Fibroblast of villous mesenchyme (primary cell): ENCODE data around the gene PRSS23. TPM values are rescaled to one million over a fixed set of nuclear protein-coding genes. Genes with fewer than 3 reads are reported as not detected.

Experiments
- DNase-seq: peaks from one replicate; pipeline ENCODE4 v3.0.0-alpha.2; 2010; ENCODE audit warnings: low read depth
- H3K4me3 ChIP-seq: 2 replicates; pipeline ENCODE4 v1.5.1; 2011; ENCODE audit warnings: low read depth, mild to moderate bottlenecking, low read length
- total RNA-seq: library from RNA; depleted of rRNA; stranded (reverse); fragments of >200 nt; gene quantifications from 2 replicates; pipeline ENCODE4 v1.2.3, GENCODE V29; 2012
- TF ChIP-seq, protein P1 (sequence below): IDR thresholded peaks from 2 replicates; pipeline ENCODE4 v1.5.1; 2012; ENCODE audit warnings: low read depth, mild to moderate bottlenecking, low read length; ENCODE audit not compliant: insufficient read depth

The PRSS23 gene, protein sequence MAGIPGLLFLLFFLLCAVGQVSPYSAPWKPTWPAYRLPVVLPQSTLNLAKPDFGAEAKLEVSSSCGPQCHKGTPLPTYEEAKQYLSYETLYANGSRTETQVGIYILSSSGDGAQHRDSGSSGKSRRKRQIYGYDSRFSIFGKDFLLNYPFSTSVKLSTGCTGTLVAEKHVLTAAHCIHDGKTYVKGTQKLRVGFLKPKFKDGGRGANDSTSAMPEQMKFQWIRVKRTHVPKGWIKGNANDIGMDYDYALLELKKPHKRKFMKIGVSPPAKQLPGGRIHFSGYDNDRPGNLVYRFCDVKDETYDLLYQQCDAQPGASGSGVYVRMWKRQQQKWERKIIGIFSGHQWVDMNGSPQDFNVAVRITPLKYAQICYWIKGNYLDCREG
- total RNA-seq: 131 and 136 TPM in 2 replicates

DNA sequence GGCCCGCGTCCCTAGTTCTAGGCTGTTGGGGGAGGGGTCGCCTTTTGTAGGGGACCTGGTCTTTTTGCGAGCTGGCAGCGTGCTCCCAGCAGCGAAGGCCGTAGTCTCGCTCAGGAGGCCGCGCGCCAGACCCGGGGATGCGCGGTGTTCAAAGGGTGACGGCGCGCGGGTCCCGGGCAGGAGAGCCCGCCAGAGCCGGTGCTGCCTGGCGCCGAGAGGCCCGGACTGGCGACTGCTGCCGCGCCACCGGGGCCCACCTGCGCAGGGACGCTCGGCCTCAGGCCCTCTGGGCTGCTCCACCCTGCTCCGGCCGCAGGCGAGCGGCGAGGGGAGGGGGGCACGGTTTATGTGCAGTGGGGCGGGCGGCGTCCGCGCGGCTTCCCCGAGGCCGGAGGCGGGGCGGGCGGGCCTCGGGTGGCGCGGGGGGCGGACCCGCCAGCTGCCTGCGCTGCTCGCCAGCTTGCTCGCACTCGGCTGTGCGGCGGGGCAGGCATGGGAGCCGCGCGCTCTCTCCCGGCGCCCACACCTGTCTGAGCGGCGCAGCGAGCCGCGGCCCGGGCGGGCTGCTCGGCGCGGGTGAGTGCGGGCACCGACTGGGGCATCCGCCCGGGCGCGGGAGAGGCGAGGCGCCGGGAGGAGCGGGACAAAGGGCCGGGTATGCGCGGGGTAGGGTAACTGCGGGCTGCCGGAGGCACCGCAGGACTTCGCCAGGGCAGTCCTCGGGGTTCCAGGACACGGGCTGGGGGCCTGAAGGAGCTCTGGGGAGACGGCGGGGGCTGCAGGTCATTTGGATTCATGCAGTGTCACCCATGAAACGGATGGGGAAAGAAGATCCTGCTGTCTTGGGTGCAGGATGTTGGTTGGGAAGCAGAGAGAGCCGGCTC, at the start of gene PRSS23:
Gene PRSS23, plus strand, starts transcription at position 467 of the 884 bp plus-strand sequence. CDS start 7,102 bp downstream, outside the sequence.
- DNase-seq: peak; percentile 57
- peak within 1 kb of the TSS; percentile 73 for H3K4me3 ChIP-seq
- TF ChIP-seq, protein P1, sequence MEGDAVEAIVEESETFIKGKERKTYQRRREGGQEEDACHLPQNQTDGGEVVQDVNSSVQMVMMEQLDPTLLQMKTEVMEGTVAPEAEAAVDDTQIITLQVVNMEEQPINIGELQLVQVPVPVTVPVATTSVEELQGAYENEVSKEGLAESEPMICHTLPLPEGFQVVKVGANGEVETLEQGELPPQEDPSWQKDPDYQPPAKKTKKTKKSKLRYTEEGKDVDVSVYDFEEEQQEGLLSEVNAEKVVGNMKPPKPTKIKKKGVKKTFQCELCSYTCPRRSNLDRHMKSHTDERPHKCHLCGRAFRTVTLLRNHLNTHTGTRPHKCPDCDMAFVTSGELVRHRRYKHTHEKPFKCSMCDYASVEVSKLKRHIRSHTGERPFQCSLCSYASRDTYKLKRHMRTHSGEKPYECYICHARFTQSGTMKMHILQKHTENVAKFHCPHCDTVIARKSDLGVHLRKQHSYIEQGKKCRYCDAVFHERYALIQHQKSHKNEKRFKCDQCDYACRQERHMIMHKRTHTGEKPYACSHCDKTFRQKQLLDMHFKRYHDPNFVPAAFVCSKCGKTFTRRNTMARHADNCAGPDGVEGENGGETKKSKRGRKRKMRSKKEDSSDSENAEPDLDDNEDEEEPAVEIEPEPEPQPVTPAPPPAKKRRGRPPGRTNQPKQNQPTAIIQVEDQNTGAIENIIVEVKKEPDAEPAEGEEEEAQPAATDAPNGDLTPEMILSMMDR: no peak

DNA sequence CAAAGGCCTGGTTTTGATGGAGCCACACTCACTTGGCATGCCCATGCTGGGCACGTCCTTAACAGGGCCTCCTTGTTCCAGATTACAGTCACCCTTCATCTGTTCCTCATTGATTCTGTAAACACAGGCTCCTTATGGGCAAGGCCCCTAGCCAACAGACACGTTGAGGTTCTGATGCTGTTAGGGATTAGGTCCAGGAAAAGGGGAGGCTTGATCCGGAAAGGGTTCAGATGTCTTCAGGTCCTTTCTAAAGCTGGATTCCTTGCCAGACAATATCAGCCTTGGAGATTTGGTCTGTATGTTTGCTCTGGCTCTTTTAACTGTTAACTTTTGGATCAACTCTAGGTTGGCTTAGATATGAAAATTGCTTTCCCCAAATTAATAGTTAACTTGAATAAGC, 46.9 kb upstream of the PRSS23 start:
- TF ChIP-seq, protein P1: no peak
- no peak for DNase-seq
- no peak overlapping the region for H3K4me3 ChIP-seq

DNA sequence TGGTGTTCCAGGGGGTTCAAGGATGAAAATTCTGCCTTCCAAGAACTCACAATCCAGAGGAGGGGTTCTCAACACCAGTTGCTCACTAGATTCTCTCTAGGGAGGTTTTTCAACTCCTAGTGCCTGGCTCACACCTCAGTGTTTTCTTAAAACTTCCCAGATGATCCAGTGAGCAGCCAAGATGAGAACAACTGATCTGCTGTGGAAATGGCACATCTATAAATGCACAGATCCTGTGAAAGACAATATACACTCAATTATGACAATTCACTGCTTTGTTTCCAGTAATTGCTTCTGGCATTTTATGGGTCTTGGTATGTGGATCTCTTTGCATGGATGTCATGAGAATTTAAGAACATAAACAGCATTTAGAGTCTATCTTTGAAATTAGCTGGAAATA, 45.2 kb upstream of the PRSS23 start:
- TF ChIP-seq, protein P1: no peak
- H3K4me3 ChIP-seq: no peak overlapping the region
- no peak for DNase-seq

DNA sequence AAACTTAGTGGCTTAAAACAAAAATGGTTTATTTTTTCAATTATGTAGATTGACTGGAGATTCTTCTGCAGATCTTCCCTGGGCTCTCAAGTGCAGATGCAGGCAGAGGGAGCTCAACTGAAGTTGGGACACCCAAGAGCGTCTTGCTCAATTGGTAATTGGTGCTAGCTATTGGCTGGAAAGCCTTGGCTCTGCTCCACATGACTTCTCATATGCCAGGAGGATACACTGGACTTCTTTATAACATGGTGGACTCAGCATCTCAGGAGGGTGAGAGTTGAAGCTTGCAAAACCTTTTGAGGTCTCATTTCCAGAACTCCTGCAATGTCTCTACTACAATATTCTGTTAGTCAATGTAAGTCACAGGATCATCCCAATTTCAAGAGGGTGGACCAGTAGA, 42.2 kb upstream of the PRSS23 start:
- H3K4me3 ChIP-seq: no peak overlapping the region
- TF ChIP-seq, protein P1: no peak
- no peak for DNase-seq

DNA sequence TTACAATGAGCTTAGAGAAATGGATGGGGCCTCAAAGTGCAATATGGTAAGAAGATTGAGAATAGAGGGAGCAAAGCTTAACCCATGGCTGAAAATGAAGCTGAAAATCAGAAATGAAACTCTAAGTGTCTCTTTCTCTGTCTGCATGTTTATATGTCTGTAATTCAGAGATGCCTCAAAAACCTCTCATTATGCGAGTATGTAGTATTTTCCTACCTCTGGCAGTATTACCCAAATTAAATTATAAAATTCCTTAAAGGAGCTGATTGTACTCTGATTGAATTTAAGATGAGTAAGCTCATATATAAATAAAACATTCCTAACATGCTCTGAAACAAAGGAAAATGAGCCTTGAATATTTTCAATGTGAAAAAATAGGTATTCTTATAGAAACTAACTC, 39.8 kb upstream of the PRSS23 start:
- no peak for DNase-seq
- no peak overlapping the region for H3K4me3 ChIP-seq
- TF ChIP-seq, protein P1: no peak

DNA sequence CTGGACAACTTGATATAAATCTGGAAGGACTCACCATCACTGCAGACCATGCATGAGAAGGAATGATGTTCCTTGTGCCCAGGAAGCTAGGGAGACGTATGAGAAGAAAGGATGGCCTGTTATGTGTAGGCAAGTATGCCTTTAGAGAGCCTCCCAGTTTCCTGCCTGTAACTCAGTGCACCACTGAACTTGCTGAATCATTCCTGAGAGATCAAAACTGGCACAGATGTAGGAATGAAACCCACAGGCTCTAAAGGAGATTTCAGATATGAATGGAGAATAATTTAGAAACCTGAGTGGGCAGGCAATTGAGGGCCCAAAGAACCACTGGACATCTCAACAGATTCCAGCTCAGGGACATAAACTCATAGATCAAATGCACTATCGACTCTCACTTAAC, 38.4 kb upstream of the PRSS23 start:
- no peak overlapping the region for H3K4me3 ChIP-seq
- TF ChIP-seq, protein P1: no peak
- no peak for DNase-seq
